K562 (cell line): ENCODE measurements around the gene THAP5. TPM values are rescaled to one million over a fixed set of nuclear protein-coding genes. Genes with fewer than 3 reads are reported as not detected.

Experiments
- CBX8 ChIP-seq: fragments of 200-600 bp; sonication (generic); IDR thresholded peaks from 2 replicates; pipeline ENCODE4 v1.6.1; 2012; ENCODE audit warnings: borderline replicate concordance, mixed run types, low read depth, mild to moderate bottlenecking, moderate library complexity, mixed read lengths, low read length, control low read depth, inconsistent platforms; ENCODE audit not compliant: poor library complexity, severe bottlenecking; ENCODE audit errors: extremely low read depth
- CHD4 ChIP-seq: fragments of 200-600 bp; sonication (generic); IDR thresholded peaks from 3 replicates; pipeline ENCODE4 v1.6.1; 2012; ENCODE audit warnings: low read depth, mild to moderate bottlenecking, mixed read lengths, low read length, inconsistent platforms; ENCODE audit not compliant: insufficient read depth, insufficient replicate concordance, poor library complexity, severe bottlenecking
- HDAC8 ChIP-seq: fragments of 450-650 bp; IDR thresholded peaks from 2 replicates; pipeline ENCODE4 v1.6.1; 2016; ENCODE audit warnings: mild to moderate bottlenecking, missing genetic modification characterization, moderate library complexity, missing compliant biosample characterization
- MEF2D ChIP-seq: conservative IDR thresholded peaks from 2 replicates; pipeline ENCODE4 v1.6.1; 2016; ENCODE audit warnings: low read depth, missing genetic modification characterization, missing compliant biosample characterization
- MTA3 ChIP-seq: fragments of 450-650 bp; formaldehyde crosslinking; IDR thresholded peaks from 2 replicates; pipeline ENCODE4 v1.6.1; 2017; ENCODE audit warnings: mild to moderate bottlenecking, borderline replicate concordance
- NFRKB ChIP-seq: fragments of 450-650 bp; IDR thresholded peaks from 2 replicates; pipeline ENCODE4 v1.6.1; 2016; ENCODE audit warnings: low read depth
- PBX2 ChIP-seq, 2 experiments: IDR thresholded peaks in 1 of 2; conservative IDR thresholded peaks in 1 of 2; 2 replicates each; pipeline ENCODE4 v1.6.1; 2016; ENCODE audit warnings: low read depth in 2 of 2, mild to moderate bottlenecking in 1 of 2, missing compliant biosample characterization in 1 of 2, missing genetic modification characterization in 1 of 2, moderate library complexity in 1 of 2
- RBBP5 ChIP-seq: fragments of 200-600 bp; sonication (generic); IDR thresholded peaks from 2 replicates; pipeline ENCODE4 v1.6.1; 2012; ENCODE audit warnings: borderline replicate concordance, mild to moderate bottlenecking, low read length, control low read depth, inconsistent platforms; ENCODE audit not compliant: insufficient read depth, poor library complexity, severe bottlenecking
- RBM15 ChIP-seq: fragments of 200-400 bp; formaldehyde crosslinking; IDR thresholded peaks from 2 replicates; pipeline ENCODE4 v1.6.1; 2018; ENCODE audit warnings: mild to moderate bottlenecking, low read length, moderate library complexity; ENCODE audit not compliant: insufficient read depth
- TAF1 ChIP-seq: IDR thresholded peaks from 2 replicates; pipeline ENCODE4 v1.6.1; 2011; ENCODE audit warnings: mild to moderate bottlenecking, low read length, moderate library complexity; ENCODE audit not compliant: insufficient read depth, control insufficient read depth, severe bottlenecking; ENCODE audit errors: extremely low read depth
- U2AF2 ChIP-seq: fragments of 200-400 bp; formaldehyde crosslinking; optimal IDR thresholded peaks from 2 replicates; pipeline ENCODE3; 2017; ENCODE audit warnings: low read depth, mild to moderate bottlenecking, low read length
- ZFP1 ChIP-seq: fragments of 450-650 bp; formaldehyde crosslinking; IDR thresholded peaks from 2 replicates; pipeline ENCODE4 v1.4.0; 2020; ENCODE audit warnings: mild to moderate bottlenecking, mixed read lengths
- ZNF134 ChIP-seq: fragments of 250-450 bp; sonication (Bioruptor Pico); conservative IDR thresholded peaks from 2 replicates; pipeline ENCODE4 v1.4.0; 2020
- ZNF263 ChIP-seq: sonication (generic); formaldehyde crosslinking; IDR thresholded peaks from 2 replicates; pipeline ENCODE4 v1.8.0; 2022; ENCODE audit warnings: mild to moderate bottlenecking, missing genetic modification reagents, borderline replicate concordance
- ZNF449 ChIP-seq: fragments of 250-450 bp; sonication (Bioruptor Pico); IDR thresholded peaks from 2 replicates; pipeline ENCODE4 v1.8.0; 2022; ENCODE audit warnings: moderate library complexity, mild to moderate bottlenecking, inconsistent platforms
- ZNF655 ChIP-seq: fragments of 250-450 bp; sonication (Bioruptor Pico); IDR thresholded peaks from 2 replicates; pipeline ENCODE4 v1.5.0; 2021
- ZNF79 ChIP-seq: fragments of 250-450 bp; sonication (Bioruptor Pico); IDR thresholded peaks from 2 replicates; pipeline ENCODE4 v1.4.0; 2020; ENCODE audit warnings: low read depth, mild to moderate bottlenecking, moderate library complexity
- ZSCAN32 ChIP-seq: fragments of 450-650 bp; formaldehyde crosslinking; IDR thresholded peaks from 2 replicates; pipeline ENCODE4 v1.4.0; 2020; ENCODE audit warnings: mild to moderate bottlenecking, moderate library complexity
- polyA plus RNA-seq, 8 experiments: library from polyadenylated mRNA; depleted of rRNA in 4 of 8; stranded (reverse) in 5 of 8; unstranded in 3 of 8; fragments of >200 nt; fragmentation: Nextera tagmentation in 2 of 8; fragmentation: Illumina TruSeq in 1 of 8; extraction: Ambion mirVana in 2 of 8; extraction: Trizol in 1 of 8; gene quantifications; 2 replicates each; pipeline versions ENCODE4 v1.2.1 to v1.2.3, GENCODE V29; 2011 to 2014; ENCODE audit warnings: inconsistent platforms in 1 of 8, missing spikeins in 1 of 8
- total RNA-seq, 7 experiments: library from RNA; depleted of rRNA in 6 of 7; stranded (reverse); fragments of >200 nt in 6 of 7; fragmentation: Illumina TruSeq in 2 of 7; extraction: Trizol in 2 of 7; gene quantifications; 2 replicates each; pipeline versions ENCODE4 v1.2.1 to v1.2.3, GENCODE V29; 2011 to 2021; ENCODE audit warnings: low replicate concordance in 1 of 7
- TF ChIP-seq, protein P1 (sequence below): fragments of 450-650 bp; formaldehyde crosslinking; IDR thresholded peaks from 2 replicates; pipeline ENCODE4 v1.4.0; 2022; ENCODE audit warnings: missing genetic modification characterization

Gene THAP5
- total and polyA plus RNA-seq, 9 of the 15 experiments (the other 6 are each of a cell fraction or from before 2014, with no cell fraction given): 16.5 to 58.1 (median 28.2) TPM

DNA sequence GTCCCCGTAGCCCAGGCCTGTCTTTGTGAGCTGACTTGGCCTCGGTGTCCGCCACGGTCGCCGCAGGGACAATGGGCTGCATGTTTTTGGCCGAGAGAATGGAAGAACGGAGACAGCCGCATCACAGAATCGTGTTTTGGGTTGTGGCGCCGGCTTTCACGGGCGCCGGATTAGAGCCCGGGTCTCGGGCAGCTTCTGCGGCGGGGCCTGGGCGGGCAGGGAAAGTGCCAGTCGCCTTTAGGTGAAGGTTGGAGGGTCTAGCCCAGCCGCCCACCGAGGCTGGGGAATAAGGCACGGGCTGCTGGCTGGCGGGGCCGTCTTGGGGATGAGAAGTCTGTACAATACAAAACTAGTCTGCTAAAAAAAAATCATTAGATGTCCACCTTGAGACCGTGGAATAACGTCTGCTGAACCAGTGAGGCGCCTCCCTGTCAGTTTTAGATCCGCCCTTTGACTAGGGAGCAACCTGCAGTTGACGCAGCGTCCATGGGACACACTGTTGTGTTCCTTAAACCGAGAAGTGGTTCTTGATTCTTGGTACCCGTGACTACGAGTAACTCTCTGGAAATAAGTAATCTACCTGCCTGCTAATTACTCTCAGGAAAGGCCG lies 745 bp upstream of the THAP5 start (continued):
- no peak for TF ChIP-seq ZNF655
- TF ChIP-seq TAF1: peak; percentile 58
- TF ChIP-seq HDAC8 (tag): no peak
- TF ChIP-seq ZNF79 (CRISPR knock-in tag): no peak
- 0 out of 2 replicates have a peak, but pooled peaks have one; percentile 2 for TF ChIP-seq ZSCAN32 (CRISPR knock-in tag)
- 0 out of 2 replicates have a peak, but pooled peaks have one; percentile 26 for TF ChIP-seq NFRKB
- no peak for TF ChIP-seq ZFP1
- no peak for TF ChIP-seq U2AF2
- TF ChIP-seq, protein P1, sequence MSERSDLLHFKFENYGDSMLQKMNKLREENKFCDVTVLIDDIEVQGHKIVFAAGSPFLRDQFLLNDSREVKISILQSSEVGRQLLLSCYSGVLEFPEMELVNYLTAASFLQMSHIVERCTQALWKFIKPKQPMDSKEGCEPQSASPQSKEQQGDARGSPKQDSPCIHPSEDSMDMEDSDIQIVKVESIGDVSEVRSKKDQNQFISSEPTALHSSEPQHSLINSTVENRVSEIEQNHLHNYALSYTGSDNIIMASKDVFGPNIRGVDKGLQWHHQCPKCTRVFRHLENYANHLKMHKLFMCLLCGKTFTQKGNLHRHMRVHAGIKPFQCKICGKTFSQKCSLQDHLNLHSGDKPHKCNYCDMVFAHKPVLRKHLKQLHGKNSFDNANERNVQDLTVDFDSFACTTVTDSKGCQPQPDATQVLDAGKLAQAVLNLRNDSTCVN: peak; percentile 61; the same call in 1 of the 2 replicates
- 0 out of 2 replicates have a peak, but pooled peaks have one; percentile 3 for TF ChIP-seq MTA3
- no peak for TF ChIP-seq PBX2 (CRISPR knock-in tag; IDR thresholded peaks at IDR 0.05; ENCODE audit: low read depth)
- no peak for TF ChIP-seq PBX2 (tag; conservative IDR thresholded peaks at IDR 0.05; ENCODE audit: low read depth)
- TF ChIP-seq ZNF134 (CRISPR knock-in tag): no peak
- no peak for TF ChIP-seq CBX8
- no peak for TF ChIP-seq ZNF449 (CRISPR knock-in tag)
- peak; percentile 70 for TF ChIP-seq RBBP5
- TF ChIP-seq MEF2D (tag): no peak
- TF ChIP-seq CHD4: peak; percentile 67
- TF ChIP-seq ZNF263 (CRISPR knock-in tag): no peak
- TF ChIP-seq RBM15: no peak
